GM13977 (cell line): ENCODE results near the gene LCMT1.

Experiments used
- DNase-seq: peaks from one replicate; pipeline ENCODE4 v3.0.0; 2012; ENCODE audit warnings: low spot score
- CTCF ChIP-seq: IDR thresholded peaks from 2 replicates; pipeline ENCODE4 v1.5.1; 2012; ENCODE audit warnings: mild to moderate bottlenecking, control low read depth; ENCODE audit not compliant: insufficient read depth; ENCODE audit errors: extremely low read depth, missing control alignments
- in situ Hi-C: fragments of 300-500 bp; cut with MboI; formaldehyde crosslinking; loops from one replicate; pipeline ENCODE4 v1.12.0; 2022; ENCODE audit warnings: low sequenced_read_pairs, low pct_unique_long_range_greater_than_20kb, mixed read lengths, inconsistent platforms; ENCODE audit not compliant: unreplicated experiment

LCMT1 gene

GRCh38 chr16:25184771-25185170, 73.2 kb downstream of the LCMT1 start:
- no peak for TF ChIP-seq CTCF
- in situ Hi-C loops, result no loop called here
- DNase-seq, result no peak

GRCh38 chr16:25187491-25187795, 75.9 kb downstream of the LCMT1 start:
- no peak for DNase-seq
- in situ Hi-C loops, result no loop called here
- TF ChIP-seq CTCF, result no peak

- no peak for DNase-seq
- no peak for TF ChIP-seq CTCF
- in situ Hi-C loops, result no loop called here
Measured at GRCh38 chr16:25189305-25189704, 77.8 kb downstream of the LCMT1 start.

- no peak for TF ChIP-seq CTCF
- DNase-seq, result no peak
- in situ Hi-C loops, result no loop called here
Measured at GRCh38 chr16:25192096-25192495, 80.6 kb downstream of the LCMT1 start.

- in situ Hi-C loops, result no loop called here
- no peak for TF ChIP-seq CTCF
- no peak for DNase-seq
Measured at GRCh38 chr16:25194273-25194878, 82.8 kb downstream of the LCMT1 start.

- DNase-seq, result no peak
- in situ Hi-C loops, result no loop called here
- no peak for TF ChIP-seq CTCF
Measured at GRCh38 chr16:25198021-25198420, 86.5 kb downstream of the LCMT1 start.

GRCh38 chr16:25199457-25199856, 87.9 kb downstream of the LCMT1 start:
- in situ Hi-C loops, result no loop called here
- DNase-seq, result no peak
- no peak for TF ChIP-seq CTCF
